ENCODE data around the gene ZNF276.

ZNF276 gene

GRCh38 chr16:89733322-89733721 is 12.0 kb downstream of the ZNF276 start:
- H3K4me3 ChIP-seq (replicated peaks; ENCODE audit: low read depth, low read length), result no peak overlapping the region
- no peak for TF ChIP-seq CTCF (IDR thresholded peaks at IDR 0.05; ENCODE audit: low read depth, low read length, missing control alignments)
- no peak for DNase-seq (ENCODE audit: extremely low read depth, low read depth)

- no peak overlapping the region for H3K4me3 ChIP-seq (replicated peaks; ENCODE audit: low read depth, low read length)
- no peak for TF ChIP-seq CTCF (IDR thresholded peaks at IDR 0.05; ENCODE audit: low read depth, low read length, missing control alignments)
- no peak for DNase-seq (ENCODE audit: extremely low read depth, low read depth)
These were observed 12.5 kb downstream of the ZNF276 start for GRCh38 chr16:89733792-89734191.

- no peak for TF ChIP-seq CTCF (IDR thresholded peaks at IDR 0.05; ENCODE audit: low read depth, low read length, missing control alignments)
- no peak overlapping the region for H3K4me3 ChIP-seq (replicated peaks; ENCODE audit: low read depth, low read length)
- DNase-seq (ENCODE audit: extremely low read depth, low read depth), result no peak
These were observed 15.2 kb downstream of the ZNF276 start for GRCh38 chr16:89736554-89736953.

- no peak overlapping the region for H3K4me3 ChIP-seq (replicated peaks; ENCODE audit: low read depth, low read length)
- DNase-seq (ENCODE audit: extremely low read depth, low read depth), result no peak
- TF ChIP-seq CTCF (IDR thresholded peaks at IDR 0.05; ENCODE audit: low read depth, low read length, missing control alignments), result no peak
These were observed 16.2 kb downstream of the ZNF276 start for GRCh38 chr16:89737341-89738071.

GRCh38 chr16:89738072-89738377 is 16.7 kb downstream of the ZNF276 start:
- no peak overlapping the region for H3K4me3 ChIP-seq (replicated peaks; ENCODE audit: low read depth, low read length)
- no peak for TF ChIP-seq CTCF (IDR thresholded peaks at IDR 0.05; ENCODE audit: low read depth, low read length, missing control alignments)
- DNase-seq (ENCODE audit: extremely low read depth, low read depth), result no peak

GRCh38 chr16:89738538-89739317 is 17.4 kb downstream of the ZNF276 start:
- no peak for DNase-seq (ENCODE audit: extremely low read depth, low read depth)
- H3K4me3 ChIP-seq (replicated peaks; ENCODE audit: low read depth, low read length), result no peak overlapping the region
- TF ChIP-seq CTCF (IDR thresholded peaks at IDR 0.05; ENCODE audit: low read depth, low read length, missing control alignments), result no peak
